OCI-LY3 (cell line): ENCODE data around the gene ATP6V0A1.

Source experiments
- EZH2phosphoT487 ChIP-seq: fragments of 200-600 bp; shearing (Covaris generic); IDR thresholded peaks from 2 replicates; pipeline ENCODE4 v1.6.1; 2018; ENCODE audit warnings: antibody characterized with exemption, mixed run types, low read depth
- TF ChIP-seq, protein P1 (sequence below): fragments of 200-600, 300-600 bp; sonication (generic); IDR thresholded peaks from 2 replicates; pipeline ENCODE4 v1.5.1; 2014; ENCODE audit warnings: antibody characterized with exemption, low read length, low read depth

GRCh38 chr17:42422412-42422957 is 36.2 kb upstream of the ATP6V0A1 start:
- TF ChIP-seq, protein P1, sequence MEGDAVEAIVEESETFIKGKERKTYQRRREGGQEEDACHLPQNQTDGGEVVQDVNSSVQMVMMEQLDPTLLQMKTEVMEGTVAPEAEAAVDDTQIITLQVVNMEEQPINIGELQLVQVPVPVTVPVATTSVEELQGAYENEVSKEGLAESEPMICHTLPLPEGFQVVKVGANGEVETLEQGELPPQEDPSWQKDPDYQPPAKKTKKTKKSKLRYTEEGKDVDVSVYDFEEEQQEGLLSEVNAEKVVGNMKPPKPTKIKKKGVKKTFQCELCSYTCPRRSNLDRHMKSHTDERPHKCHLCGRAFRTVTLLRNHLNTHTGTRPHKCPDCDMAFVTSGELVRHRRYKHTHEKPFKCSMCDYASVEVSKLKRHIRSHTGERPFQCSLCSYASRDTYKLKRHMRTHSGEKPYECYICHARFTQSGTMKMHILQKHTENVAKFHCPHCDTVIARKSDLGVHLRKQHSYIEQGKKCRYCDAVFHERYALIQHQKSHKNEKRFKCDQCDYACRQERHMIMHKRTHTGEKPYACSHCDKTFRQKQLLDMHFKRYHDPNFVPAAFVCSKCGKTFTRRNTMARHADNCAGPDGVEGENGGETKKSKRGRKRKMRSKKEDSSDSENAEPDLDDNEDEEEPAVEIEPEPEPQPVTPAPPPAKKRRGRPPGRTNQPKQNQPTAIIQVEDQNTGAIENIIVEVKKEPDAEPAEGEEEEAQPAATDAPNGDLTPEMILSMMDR = no peak
- no peak for TF ChIP-seq EZH2phosphoT487
